Astrocyte (in vitro differentiated cells and primary cell): ENCODE measurements around the gene FSHB. TPM values are rescaled to one million over a fixed set of nuclear protein-coding genes. Genes with fewer than 3 reads are reported as not detected.

ENCODE experiments used
- DNase-seq: peaks from one replicate; pipeline ENCODE4 v3.0.0-alpha.2; 2010; ENCODE audit warnings: low read depth
- FAIRE-seq: peaks from 2 replicates; lab custom pipeline; 2011; peaks lifted over from hg19 to GRCh38; lab: Jason Lieb, UNC
- H2AFZ ChIP-seq: 2 replicates; pipeline ENCODE4 v1.6.0; 2012; ENCODE audit warnings: low read depth, low read length, inconsistent platforms
- H3K27ac ChIP-seq: 2 replicates; pipeline ENCODE4 v1.5.1; 2011; ENCODE audit warnings: low read depth, low read length, inconsistent platforms
- H3K27me3 ChIP-seq: 2 replicates; pipeline ENCODE4 v1.6.0; 2011; ENCODE audit warnings: low read length, inconsistent platforms; ENCODE audit not compliant: insufficient read depth
- H3K36me3 ChIP-seq: 2 replicates; pipeline ENCODE4 v1.5.1; 2011; ENCODE audit warnings: low read length, inconsistent platforms; ENCODE audit not compliant: insufficient read depth
- H3K4me1 ChIP-seq: 2 replicates; pipeline ENCODE4 v1.5.1; 2011; ENCODE audit warnings: low read length, inconsistent platforms; ENCODE audit not compliant: insufficient read depth
- H3K4me2 ChIP-seq: 2 replicates; pipeline ENCODE4 v1.6.0; 2012; ENCODE audit warnings: low read length, inconsistent platforms
- H3K4me3 ChIP-seq: 2 replicates; pipeline ENCODE4 v1.5.1; 2011; ENCODE audit warnings: low read depth, mild to moderate bottlenecking, low read length, inconsistent platforms; ENCODE audit not compliant: insufficient read depth
- H3K79me2 ChIP-seq: 2 replicates; pipeline ENCODE4 v1.6.0; 2012; ENCODE audit warnings: mild to moderate bottlenecking, low read length, inconsistent platforms; ENCODE audit not compliant: insufficient read depth
- H3K9ac ChIP-seq: 2 replicates; pipeline ENCODE4 v1.6.0; 2012; ENCODE audit warnings: mild to moderate bottlenecking, low read length, inconsistent platforms
- H3K9me3 ChIP-seq: 2 replicates; pipeline ENCODE4 v1.5.1; 2012; ENCODE audit warnings: low read depth, mild to moderate bottlenecking, low read length, inconsistent platforms; ENCODE audit not compliant: insufficient read depth
- H4K20me1 ChIP-seq: 2 replicates; pipeline ENCODE4 v1.6.0; 2012; ENCODE audit warnings: low read length, inconsistent platforms; ENCODE audit not compliant: insufficient read depth
- H3K27ac Mint-ChIP-seq: one replicate; pipeline ENCODE4 v1.8.0; 2021; ENCODE audit warnings: mild to moderate bottlenecking, mixed read lengths; ENCODE audit not compliant: unreplicated experiment
- H3K27me3 Mint-ChIP-seq: one replicate; pipeline ENCODE4 v1.8.0; 2021; ENCODE audit warnings: low read depth, mixed read lengths; ENCODE audit not compliant: unreplicated experiment
- H3K36me3 Mint-ChIP-seq: one replicate; pipeline ENCODE4 v1.8.0; 2021; ENCODE audit warnings: low read depth, mixed read lengths; ENCODE audit not compliant: unreplicated experiment
- H3K4me1 Mint-ChIP-seq: one replicate; pipeline ENCODE4 v1.8.0; 2021; ENCODE audit warnings: low read depth, mixed read lengths; ENCODE audit not compliant: unreplicated experiment
- H3K4me3 Mint-ChIP-seq: one replicate; pipeline ENCODE4 v1.8.0; 2021; ENCODE audit warnings: mild to moderate bottlenecking, moderate library complexity, mixed read lengths; ENCODE audit not compliant: unreplicated experiment
- H3K9me3 Mint-ChIP-seq: one replicate; pipeline ENCODE4 v1.8.0; 2021; ENCODE audit warnings: mild to moderate bottlenecking, mixed read lengths; ENCODE audit not compliant: unreplicated experiment
- EZH2 ChIP-seq: IDR thresholded peaks from 2 replicates; pipeline ENCODE4 v1.6.1; 2012; ENCODE audit warnings: mild to moderate bottlenecking, low read length, inconsistent platforms; ENCODE audit not compliant: insufficient read depth
- total RNA-seq: library from RNA; stranded (reverse); gene quantifications from 2 replicates; pipeline ENCODE4 v1.2.1, GENCODE V29; 2021
- TF ChIP-seq, protein P1 (sequence below): IDR thresholded peaks from 2 replicates; pipeline ENCODE4 v1.5.1; 2011; ENCODE audit warnings: low read depth, mild to moderate bottlenecking, inconsistent platforms, low read length, moderate library complexity; ENCODE audit not compliant: insufficient read depth

The FSHB gene
- total RNA-seq, 1 donor from 2014 or later: not detected

DNA sequence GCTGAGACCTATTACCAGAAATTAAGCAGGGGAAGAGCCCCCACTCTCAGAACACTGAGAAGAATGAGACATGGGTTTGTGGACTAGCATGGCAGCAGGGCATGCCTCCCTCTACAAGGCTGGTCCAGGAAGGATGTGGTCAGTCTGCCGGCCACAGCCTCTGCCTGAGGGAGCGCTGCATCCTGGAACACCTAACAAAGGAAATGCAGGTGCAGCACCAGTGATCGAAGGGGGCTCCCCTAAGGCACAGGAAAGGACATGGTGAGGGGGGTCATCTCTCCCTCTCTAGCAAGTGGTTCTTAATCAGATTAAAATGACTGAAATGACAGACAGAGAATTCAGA lies 51.4 kb downstream of the FSHB start:
- DNase-seq (no peak), FAIRE-seq (no peak)
- Histone ChIP-seq H3K4me2 (no peak overlapping the region), H3K27me3 (no peaks in the 10 kb centered on the region), H3K4me3 (no peak overlapping the region), H3K79me2 (no peaks in the 10 kb centered on the region), H4K20me1 (no peaks in the 10 kb centered on the region), H3K9ac (no peak overlapping the region), H3K9me3 (no peaks in the 10 kb centered on the region), H2AFZ (peak overlapping the region; percentile 46), H3K27ac (no peak overlapping the region), H3K4me1 (peaks cover 5% of the 10 kb centered on the region), H3K36me3 (no peaks in the 10 kb centered on the region)
- TF ChIP-seq, protein P1, sequence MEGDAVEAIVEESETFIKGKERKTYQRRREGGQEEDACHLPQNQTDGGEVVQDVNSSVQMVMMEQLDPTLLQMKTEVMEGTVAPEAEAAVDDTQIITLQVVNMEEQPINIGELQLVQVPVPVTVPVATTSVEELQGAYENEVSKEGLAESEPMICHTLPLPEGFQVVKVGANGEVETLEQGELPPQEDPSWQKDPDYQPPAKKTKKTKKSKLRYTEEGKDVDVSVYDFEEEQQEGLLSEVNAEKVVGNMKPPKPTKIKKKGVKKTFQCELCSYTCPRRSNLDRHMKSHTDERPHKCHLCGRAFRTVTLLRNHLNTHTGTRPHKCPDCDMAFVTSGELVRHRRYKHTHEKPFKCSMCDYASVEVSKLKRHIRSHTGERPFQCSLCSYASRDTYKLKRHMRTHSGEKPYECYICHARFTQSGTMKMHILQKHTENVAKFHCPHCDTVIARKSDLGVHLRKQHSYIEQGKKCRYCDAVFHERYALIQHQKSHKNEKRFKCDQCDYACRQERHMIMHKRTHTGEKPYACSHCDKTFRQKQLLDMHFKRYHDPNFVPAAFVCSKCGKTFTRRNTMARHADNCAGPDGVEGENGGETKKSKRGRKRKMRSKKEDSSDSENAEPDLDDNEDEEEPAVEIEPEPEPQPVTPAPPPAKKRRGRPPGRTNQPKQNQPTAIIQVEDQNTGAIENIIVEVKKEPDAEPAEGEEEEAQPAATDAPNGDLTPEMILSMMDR: no peak
- no peak for TF ChIP-seq EZH2
- no peaks in the 10 kb centered on the region for H3K27me3 Mint-ChIP-seq
- H3K4me1 Mint-ChIP-seq: peaks cover 6% of the 10 kb centered on the region
- no peak overlapping the region for H3K27ac Mint-ChIP-seq
- no peak overlapping the region for H3K4me3 Mint-ChIP-seq
- H3K36me3 Mint-ChIP-seq: no peaks in the 10 kb centered on the region
- no peaks in the 10 kb centered on the region for H3K9me3 Mint-ChIP-seq

Other genes starting within 250 kb of the FSHB start
- not detected in 2 replicates for gene KCNA4, start 214.0 kb upstream of the FSHB start, total RNA-seq
- 21.7 and 25.4 TPM in 2 replicates for gene ARL14EP, start 92.1 kb downstream of the FSHB start, total RNA-seq